Activated T-helper 17 cell treated with anti-CD3 and anti-CD28 coated beads, Interleukin-2, amount 50 U/mL, for 72 hours (primary cell): ENCODE results near the gene RPL10A. TPM values are rescaled to one million over a fixed set of nuclear protein-coding genes. Genes with fewer than 3 reads are reported as not detected.
"Not testable (repeated sequence)": the region's sequence is repeated elsewhere in the genome, so short reads cannot be mapped to it uniquely, and the experiment has no call there.

Experiments used
- ATAC-seq: fragments of 150-1000 bp; cut with Tn5 transposase; replicated peaks from 2 replicates; pipeline ENCODE4 v1.10.0; 2021; ENCODE audit warnings: mild to moderate bottlenecking, moderate library complexity
- H3K27ac Mint-ChIP-seq: one replicate; pipeline ENCODE4 v1.8.0; 2022; ENCODE audit warnings: mixed read lengths
- H3K27me3 Mint-ChIP-seq: one replicate; pipeline ENCODE4 v1.8.0; 2022; ENCODE audit warnings: mixed read lengths
- H3K36me3 Mint-ChIP-seq: one replicate; pipeline ENCODE4 v1.8.0; 2022; ENCODE audit warnings: low read depth, mild to moderate bottlenecking, mixed read lengths
- H3K4me1 Mint-ChIP-seq: one replicate; pipeline ENCODE4 v1.8.0; 2022; ENCODE audit warnings: mixed read lengths
- H3K4me3 Mint-ChIP-seq: one replicate; pipeline ENCODE4 v1.8.0; 2022; ENCODE audit warnings: mild to moderate bottlenecking, mixed read lengths
- H3K9me3 Mint-ChIP-seq: one replicate; pipeline ENCODE4 v1.8.0; 2022; ENCODE audit warnings: mixed read lengths
- total RNA-seq, 2 donors: library from RNA; stranded (reverse); gene quantifications; one replicate each; pipeline ENCODE4 v1.2.3, GENCODE V29; 2022

The RPL10A gene
- total RNA-seq, 2 donors from 2014 or later: 1,667 to 1,900 TPM

DNA sequence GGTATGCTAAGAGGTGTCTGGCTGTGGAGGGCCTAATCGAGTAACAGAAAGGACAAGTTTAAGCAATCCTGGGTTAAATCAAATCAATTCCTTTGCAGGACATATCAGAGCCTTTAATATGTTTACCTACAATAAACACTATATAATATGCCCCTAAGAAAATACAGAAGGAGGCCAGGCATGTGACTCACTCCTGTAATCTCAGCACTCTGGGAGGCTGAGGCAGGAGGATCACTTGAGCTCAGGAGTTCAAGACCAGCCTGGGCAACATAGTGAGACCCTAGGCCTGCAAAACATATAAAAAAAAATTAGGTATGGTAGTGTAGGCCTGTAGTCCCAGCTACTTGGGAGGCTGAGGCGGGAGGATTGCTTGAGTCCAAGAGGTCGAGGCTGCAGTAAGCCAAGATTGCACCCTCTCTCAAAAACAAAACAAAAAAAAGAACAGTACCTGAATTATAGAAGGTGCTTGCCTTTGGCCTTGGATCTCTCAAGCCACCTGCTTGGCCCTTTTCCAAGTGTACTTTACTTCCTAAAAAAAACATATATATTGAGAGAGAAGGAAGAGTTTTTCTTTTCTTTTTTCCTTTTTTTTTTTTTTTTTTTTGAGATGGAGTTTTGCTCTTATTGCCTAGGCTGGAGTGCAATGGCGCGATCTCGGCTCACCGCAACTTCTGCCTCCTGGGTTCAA is 29.7 kb upstream of the RPL10A start:
- not testable (repeated sequence) for H3K36me3 Mint-ChIP-seq, H3K4me3 Mint-ChIP-seq, ATAC-seq, H3K27me3 Mint-ChIP-seq, H3K9me3 Mint-ChIP-seq, H3K4me1 Mint-ChIP-seq
- H3K27ac Mint-ChIP-seq: peak overlapping the region; percentile 58

DNA sequence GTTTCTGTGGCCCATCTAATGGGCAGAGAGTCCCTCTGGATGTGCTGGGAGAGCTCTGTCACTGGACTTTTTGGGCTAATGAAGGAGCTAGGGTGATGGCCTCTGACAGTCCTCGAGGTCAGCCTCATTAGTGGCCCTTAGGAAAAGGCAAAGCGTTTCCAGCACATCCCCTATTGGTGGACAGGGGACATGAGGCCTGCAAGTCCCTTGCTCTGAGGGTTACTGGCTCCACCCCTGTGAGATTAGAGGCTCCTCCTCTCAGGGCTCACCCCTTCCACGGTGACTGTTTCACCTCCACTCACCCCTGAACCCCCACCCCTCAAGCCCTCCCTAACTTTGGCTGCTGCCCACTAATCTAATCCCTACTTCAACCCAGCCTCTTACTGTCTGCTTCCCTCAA is 28.9 kb upstream of the RPL10A start:
- H3K27me3 Mint-ChIP-seq: no peaks in the 10 kb centered on the region
- H3K4me1 Mint-ChIP-seq: no peaks in the 10 kb centered on the region
- no peak for ATAC-seq
- no peaks in the 10 kb centered on the region for H3K36me3 Mint-ChIP-seq
- no peaks in the 10 kb centered on the region for H3K9me3 Mint-ChIP-seq
- peak overlapping the region; percentile 32 for H3K27ac Mint-ChIP-seq
- H3K4me3 Mint-ChIP-seq: no peak overlapping the region

- Mint-ChIP-seq H3K9me3 (no peaks in the 10 kb centered on the region), H3K4me1 (no peaks in the 10 kb centered on the region), H3K36me3 (no peaks in the 10 kb centered on the region), H3K4me3 (no peak overlapping the region), H3K27ac (no peak overlapping the region), H3K27me3 (no peaks in the 10 kb centered on the region)
- no peak for ATAC-seq
Measured at GRCh38 chr6:35441205-35441604, 27.0 kb upstream of the RPL10A start.

- Mint-ChIP-seq H3K4me3 (no peak overlapping the region), H3K4me1 (no peaks in the 10 kb centered on the region), H3K27me3 (no peaks in the 10 kb centered on the region), H3K36me3 (no peaks in the 10 kb centered on the region), H3K9me3 (no peaks in the 10 kb centered on the region), H3K27ac (no peak overlapping the region)
- ATAC-seq: no peak
Measured at GRCh38 chr6:35441642-35442041, 26.6 kb upstream of the RPL10A start.

- Mint-ChIP-seq H3K36me3 (no peaks in the 10 kb centered on the region), H3K9me3 (no peaks in the 10 kb centered on the region), H3K27me3 (no peaks in the 10 kb centered on the region), H3K27ac (no peak overlapping the region), H3K4me1 (no peaks in the 10 kb centered on the region), H3K4me3 (no peak overlapping the region)
- no peak for ATAC-seq
Measured at GRCh38 chr6:35442693-35443092, 25.5 kb upstream of the RPL10A start.

DNA sequence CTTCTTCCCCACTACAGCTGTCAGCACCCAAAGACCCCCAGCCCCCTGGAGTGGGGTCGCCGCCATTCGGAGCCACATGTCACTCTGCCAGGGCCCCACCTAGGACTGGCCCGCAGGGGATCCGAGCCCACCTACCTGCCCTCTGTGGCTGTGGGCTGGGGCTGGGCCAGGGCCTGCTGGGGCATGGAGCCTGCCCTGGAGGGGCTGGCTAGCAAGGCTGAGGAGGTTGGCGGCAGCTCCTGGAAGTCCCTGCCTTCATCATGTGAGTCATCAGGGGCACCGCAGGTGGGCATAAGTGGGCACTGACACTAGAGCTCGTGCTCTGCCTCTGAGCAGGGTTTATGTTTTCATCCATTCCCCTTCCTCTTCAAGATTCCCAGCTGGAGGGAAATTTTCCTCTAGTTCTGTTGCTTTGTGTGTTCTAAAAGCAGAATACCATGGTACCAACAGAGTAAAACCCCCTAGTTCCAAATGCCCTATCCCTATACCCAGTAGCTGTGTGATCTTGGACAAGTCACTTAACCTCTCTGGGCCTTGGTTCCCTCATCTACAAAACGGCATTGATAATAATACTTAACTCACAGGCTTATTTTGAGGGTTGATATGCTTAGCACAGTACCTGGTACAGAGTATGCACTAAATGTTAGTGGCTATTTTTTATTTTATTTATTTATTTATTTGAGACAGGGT is 24.7 kb upstream of the RPL10A start:
- no peak for ATAC-seq
- Mint-ChIP-seq H3K4me1 (no peaks in the 10 kb centered on the region), H3K36me3 (no peaks in the 10 kb centered on the region), H3K4me3 (no peak overlapping the region), H3K27me3 (no peaks in the 10 kb centered on the region), H3K9me3 (no peaks in the 10 kb centered on the region), H3K27ac (no peak overlapping the region)

DNA sequence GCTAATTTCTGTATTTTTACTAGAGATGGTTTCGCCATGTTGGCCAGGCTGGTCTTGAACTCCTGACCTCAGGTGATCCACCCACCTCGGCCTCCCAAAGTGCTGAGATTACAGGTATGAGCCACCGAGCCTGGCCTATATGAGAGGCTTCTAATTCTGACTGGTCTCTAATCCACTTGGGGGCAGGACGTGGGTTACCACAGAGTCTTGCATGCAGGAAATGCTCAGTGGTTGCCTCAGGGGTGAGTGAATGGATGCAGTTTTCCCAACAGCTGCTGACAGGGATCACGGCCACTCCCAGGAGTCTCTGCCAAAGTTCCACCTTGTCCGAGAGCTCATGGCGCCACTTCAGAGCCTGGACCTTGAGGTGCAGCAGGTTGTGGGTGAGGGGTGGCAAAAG is 22.5 kb upstream of the RPL10A start:
- no peaks in the 10 kb centered on the region for H3K9me3 Mint-ChIP-seq
- H3K4me3 Mint-ChIP-seq: no peak overlapping the region
- peak; percentile 52 for ATAC-seq
- H3K27ac Mint-ChIP-seq: no peak overlapping the region
- H3K27me3 Mint-ChIP-seq: no peaks in the 10 kb centered on the region
- no peaks in the 10 kb centered on the region for H3K4me1 Mint-ChIP-seq
- no peaks in the 10 kb centered on the region for H3K36me3 Mint-ChIP-seq

- H3K27ac Mint-ChIP-seq: no peak overlapping the region
- no peak for ATAC-seq
- no peaks in the 10 kb centered on the region for H3K36me3 Mint-ChIP-seq
- no peaks in the 10 kb centered on the region for H3K9me3 Mint-ChIP-seq
- peaks cover 7% of the 10 kb centered on the region for H3K4me1 Mint-ChIP-seq
- no peaks in the 10 kb centered on the region for H3K27me3 Mint-ChIP-seq
- no peak overlapping the region for H3K4me3 Mint-ChIP-seq
Measured at GRCh38 chr6:35448191-35448590, 20.0 kb upstream of the RPL10A start.

DNA sequence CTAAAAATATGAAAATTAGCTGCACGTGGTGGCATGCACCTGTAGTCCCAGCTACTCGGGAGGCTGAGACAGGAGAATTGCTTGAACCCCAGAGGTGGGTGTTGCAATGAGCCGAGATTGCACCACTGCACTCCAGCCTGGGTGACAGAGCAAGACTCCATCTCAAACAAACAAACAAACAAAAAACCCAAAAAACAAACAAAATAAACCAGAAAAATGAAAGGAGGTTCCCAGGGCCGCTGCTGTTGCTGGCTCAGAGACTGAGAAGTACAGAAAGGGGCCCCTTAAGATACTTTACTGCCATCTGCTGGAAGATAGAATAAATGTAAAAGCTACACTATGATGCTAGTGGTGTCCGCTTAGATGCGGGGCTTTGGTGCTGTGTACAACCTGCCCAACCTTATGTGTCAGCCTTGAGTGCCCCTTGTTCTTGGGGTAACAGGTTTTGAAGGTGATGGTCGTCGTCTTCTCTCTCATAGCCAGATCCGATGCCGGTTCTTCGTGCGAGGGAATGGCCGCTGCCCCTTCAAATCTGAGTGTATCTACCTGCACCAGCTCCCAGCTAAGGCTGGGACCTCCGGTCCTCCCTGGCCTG is 18.8 kb upstream of the RPL10A start:
- H3K4me1 Mint-ChIP-seq: peaks cover 7% of the 10 kb centered on the region
- no peaks in the 10 kb centered on the region for H3K9me3 Mint-ChIP-seq
- no peaks in the 10 kb centered on the region for H3K27me3 Mint-ChIP-seq
- no peaks in the 10 kb centered on the region for H3K36me3 Mint-ChIP-seq
- peak overlapping the region; percentile 20 for H3K4me3 Mint-ChIP-seq
- H3K27ac Mint-ChIP-seq: no peak overlapping the region
- peak; percentile 63 for ATAC-seq

DNA sequence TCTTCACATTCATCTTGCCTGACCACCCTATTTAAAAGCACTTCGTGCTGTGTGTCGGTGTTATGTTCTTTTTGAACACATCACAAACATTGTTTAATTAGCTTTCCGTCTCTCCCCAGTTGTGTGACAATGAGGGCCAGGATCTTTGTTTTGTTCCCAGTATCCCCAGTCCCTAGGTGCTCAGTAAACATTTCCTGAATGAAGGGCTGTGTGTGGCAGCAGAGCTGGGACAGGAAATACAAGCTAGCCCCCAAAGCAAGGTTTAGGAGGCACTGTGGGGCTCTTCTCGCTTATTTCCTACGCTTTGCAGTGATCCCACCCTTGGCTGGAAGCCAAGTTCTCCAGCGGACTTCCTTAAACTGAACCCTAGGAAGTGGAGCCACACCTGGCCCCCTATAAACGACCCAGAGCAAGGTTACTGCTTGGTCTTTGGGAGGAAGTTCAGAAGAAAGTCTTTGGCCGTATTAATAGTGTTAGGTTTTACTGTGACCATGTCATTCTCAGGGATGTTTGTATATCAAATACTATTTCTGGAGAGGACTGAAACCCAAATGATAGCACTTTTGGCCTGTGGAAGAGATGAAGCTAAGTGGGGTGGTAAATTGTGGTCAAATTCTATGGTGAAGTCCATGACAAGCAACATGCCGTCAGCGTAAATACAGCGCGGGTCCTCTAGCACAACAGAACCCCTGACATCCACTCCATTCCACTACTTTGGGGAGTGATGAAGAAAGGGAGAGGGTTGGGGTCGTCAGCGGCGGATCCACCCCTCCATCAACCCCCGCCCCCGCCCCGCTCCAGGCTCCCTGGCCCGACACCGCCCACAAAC is 16.6 kb upstream of the RPL10A start:
- H3K36me3 Mint-ChIP-seq: peaks cover 15% of the 10 kb centered on the region
- no peak for ATAC-seq
- peak overlapping the region; percentile 89 for H3K4me3 Mint-ChIP-seq
- peak overlapping the region; percentile 25 for H3K27ac Mint-ChIP-seq
- H3K27me3 Mint-ChIP-seq: no peaks in the 10 kb centered on the region
- no peaks in the 10 kb centered on the region for H3K9me3 Mint-ChIP-seq
- peaks cover 7% of the 10 kb centered on the region for H3K4me1 Mint-ChIP-seq

DNA sequence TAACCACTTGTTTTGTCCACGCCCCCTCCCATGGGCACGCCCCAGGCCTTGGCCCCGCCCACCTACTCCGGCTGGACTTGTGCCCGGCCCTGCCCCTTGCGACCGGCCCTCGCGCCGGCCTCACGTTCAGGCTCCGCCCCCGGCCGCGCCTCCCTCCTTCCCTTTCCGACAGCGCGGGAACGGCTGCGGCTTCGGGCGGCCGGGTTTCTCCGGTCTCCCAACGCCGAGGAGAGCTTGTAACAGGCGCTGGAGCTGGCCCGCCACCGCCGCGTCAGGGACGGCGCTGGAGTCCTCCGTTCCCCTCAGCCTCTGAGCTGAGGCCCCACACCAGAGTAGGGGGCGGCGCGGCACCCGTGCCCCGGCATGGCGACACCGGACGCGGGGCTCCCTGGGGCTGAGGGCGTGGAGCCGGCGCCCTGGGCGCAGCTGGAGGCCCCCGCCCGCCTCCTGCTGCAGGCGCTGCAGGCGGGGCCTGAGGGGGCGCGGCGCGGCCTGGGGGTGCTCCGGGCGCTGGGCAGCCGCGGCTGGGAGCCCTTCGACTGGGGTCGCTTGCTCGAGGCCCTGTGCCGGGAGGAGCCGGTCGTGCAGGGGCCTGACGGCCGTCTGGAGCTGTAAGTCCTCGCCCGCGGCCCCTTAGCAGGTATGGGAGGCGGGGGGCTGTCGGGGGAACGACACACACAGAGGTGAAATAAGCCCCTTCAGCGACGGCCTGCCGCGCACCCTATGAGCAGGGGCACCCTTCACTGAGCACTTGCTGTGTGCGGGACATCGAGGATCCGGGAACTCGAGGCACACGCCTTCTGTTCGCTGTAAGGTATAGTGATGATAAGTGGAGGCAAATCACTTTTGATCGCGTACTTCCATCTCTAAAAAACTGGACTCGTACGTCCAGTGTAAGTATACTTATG is 15.8 kb upstream of the RPL10A start, which contains the start of gene FANCE:
FANCE (plus strand) TSS at position 156 of the 908 bp plus-strand sequence; CDS start at position 364, 208 bp downstream.
- ATAC-seq: peak; percentile 94
- H3K4me1 Mint-ChIP-seq: peaks cover 7% of the 10 kb centered on the region
- H3K36me3 Mint-ChIP-seq: peaks cover 20% of the 10 kb centered on the region
- no peaks in the 10 kb centered on the region for H3K27me3 Mint-ChIP-seq
- no peaks in the 10 kb centered on the region for H3K9me3 Mint-ChIP-seq
- peak within 1 kb of the TSS; percentile 77 for H3K27ac Mint-ChIP-seq
- peak within 1 kb of the TSS; percentile 89 for H3K4me3 Mint-ChIP-seq

DNA sequence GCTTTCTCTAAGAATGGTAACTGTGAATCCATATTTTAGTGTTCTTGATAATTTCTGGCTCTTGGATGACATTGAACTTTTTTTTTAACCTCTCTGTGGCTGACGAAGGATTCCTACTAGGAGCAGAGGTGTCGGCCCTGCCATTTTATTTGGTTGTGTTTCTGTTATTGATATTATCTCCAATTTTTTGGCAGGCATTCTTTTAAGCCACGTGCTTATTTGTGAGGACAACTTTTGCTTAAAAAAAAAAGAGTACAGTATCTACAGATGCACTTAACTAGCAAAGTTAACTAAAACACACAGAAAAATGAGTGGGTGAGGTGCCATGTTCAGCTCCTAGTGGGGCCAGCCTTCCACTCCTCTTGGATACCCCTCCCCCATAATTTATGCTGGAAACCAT is 15.0 kb upstream of the RPL10A start:
- peaks cover 28% of the 10 kb centered on the region for H3K36me3 Mint-ChIP-seq
- H3K4me1 Mint-ChIP-seq: peaks cover 7% of the 10 kb centered on the region
- no peaks in the 10 kb centered on the region for H3K9me3 Mint-ChIP-seq
- H3K27me3 Mint-ChIP-seq: no peaks in the 10 kb centered on the region
- peak overlapping the region; percentile 77 for H3K27ac Mint-ChIP-seq
- no peak for ATAC-seq
- peak overlapping the region; percentile 89 for H3K4me3 Mint-ChIP-seq

DNA sequence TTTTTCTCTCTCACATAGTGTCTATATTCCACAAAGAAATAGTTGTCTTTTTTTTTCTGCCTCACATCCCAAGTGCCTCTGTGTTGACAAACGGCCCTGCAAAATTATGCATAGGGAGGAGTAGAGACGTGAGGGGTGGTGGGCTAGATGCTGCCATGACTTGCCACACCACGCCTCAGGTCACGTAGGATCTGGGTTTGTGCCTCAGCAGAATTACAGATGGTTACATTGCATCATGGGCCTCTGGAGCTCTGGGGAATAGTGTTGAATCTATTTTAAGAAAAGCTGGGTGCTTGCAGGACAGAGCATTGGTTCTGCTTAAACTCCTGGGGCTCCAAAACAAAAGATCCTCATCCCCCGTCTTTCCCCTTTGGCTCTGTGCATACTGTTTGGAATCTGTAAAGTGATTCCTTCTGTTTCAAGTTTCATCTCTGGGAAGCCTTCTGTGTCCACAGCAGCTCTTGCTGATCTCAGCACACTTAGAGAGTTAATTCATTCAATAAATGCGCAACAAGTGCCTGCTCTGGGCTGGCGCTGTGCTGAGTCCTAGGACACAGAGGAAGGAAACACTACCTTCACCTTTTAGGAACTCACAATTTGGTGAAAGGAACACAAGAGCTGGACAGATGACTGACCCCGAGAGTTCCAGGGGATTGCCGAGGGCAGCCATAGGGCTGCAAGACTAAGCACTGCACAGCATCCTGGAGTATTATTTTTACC is 13.7 kb upstream of the RPL10A start:
- Mint-ChIP-seq H3K36me3 (peaks cover 37% of the 10 kb centered on the region), H3K9me3 (no peaks in the 10 kb centered on the region), H3K4me3 (peak overlapping the region; percentile 89), H3K4me1 (peaks cover 7% of the 10 kb centered on the region), H3K27me3 (no peaks in the 10 kb centered on the region), H3K27ac (no peak overlapping the region)
- no peak for ATAC-seq
